Measurements from ENCODE around the gene UTP14C.
"Not testable (repeated sequence)": the region's sequence is repeated elsewhere in the genome, so short reads cannot be mapped to it uniquely, and the experiment has no call there.

Gene UTP14C

GRCh38 chr13:52016296-52016695, 8.2 kb upstream of the UTP14C start:
- H3K27ac ChIP-seq: no peak overlapping the region
- TF ChIP-seq, protein P1, sequence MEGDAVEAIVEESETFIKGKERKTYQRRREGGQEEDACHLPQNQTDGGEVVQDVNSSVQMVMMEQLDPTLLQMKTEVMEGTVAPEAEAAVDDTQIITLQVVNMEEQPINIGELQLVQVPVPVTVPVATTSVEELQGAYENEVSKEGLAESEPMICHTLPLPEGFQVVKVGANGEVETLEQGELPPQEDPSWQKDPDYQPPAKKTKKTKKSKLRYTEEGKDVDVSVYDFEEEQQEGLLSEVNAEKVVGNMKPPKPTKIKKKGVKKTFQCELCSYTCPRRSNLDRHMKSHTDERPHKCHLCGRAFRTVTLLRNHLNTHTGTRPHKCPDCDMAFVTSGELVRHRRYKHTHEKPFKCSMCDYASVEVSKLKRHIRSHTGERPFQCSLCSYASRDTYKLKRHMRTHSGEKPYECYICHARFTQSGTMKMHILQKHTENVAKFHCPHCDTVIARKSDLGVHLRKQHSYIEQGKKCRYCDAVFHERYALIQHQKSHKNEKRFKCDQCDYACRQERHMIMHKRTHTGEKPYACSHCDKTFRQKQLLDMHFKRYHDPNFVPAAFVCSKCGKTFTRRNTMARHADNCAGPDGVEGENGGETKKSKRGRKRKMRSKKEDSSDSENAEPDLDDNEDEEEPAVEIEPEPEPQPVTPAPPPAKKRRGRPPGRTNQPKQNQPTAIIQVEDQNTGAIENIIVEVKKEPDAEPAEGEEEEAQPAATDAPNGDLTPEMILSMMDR (conservative IDR thresholded peaks at IDR 0.05): no peak

GRCh38 chr13:52020191-52020590, 4.3 kb upstream of the UTP14C start:
- TF ChIP-seq, protein P1 (conservative IDR thresholded peaks at IDR 0.05): no peak
- no peak overlapping the region for H3K27ac ChIP-seq

- TF ChIP-seq, protein P1 (conservative IDR thresholded peaks at IDR 0.05): no peak
Measured at GRCh38 chr13:52022356-52022755, 2.1 kb upstream of the UTP14C start.

GRCh38 chr13:52025475-52026245, 1.2 kb downstream of the UTP14C start:
- TF ChIP-seq, protein P1 (conservative IDR thresholded peaks at IDR 0.05): no peak
- no peak overlapping the region for H3K27ac ChIP-seq

More at GRCh38 chr13:52022356-52022755, 2.1 kb upstream of the UTP14C start:
- H3K27ac ChIP-seq: no peak overlapping the region

DNA sequence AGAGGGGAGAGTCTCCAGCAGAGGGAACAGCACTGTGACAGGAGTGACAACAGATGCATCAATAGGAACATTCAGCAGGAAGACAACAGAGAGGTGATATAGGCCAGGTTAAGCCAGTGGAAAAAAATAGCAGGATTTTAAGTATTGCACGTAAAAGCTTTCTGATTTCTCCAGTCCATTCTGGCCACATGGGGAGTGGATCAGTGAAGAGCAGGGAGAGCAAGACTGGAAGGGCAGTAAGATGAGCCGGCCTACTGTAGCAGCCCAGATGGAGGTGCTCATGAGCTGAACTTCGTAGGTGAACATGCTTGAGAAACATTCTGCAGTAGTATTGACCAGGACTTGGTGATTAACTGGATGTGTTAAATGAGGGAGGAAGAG, 1.7 kb downstream of the UTP14C start:
- H3K27ac ChIP-seq: no peak overlapping the region
- TF ChIP-seq, protein P1 (conservative IDR thresholded peaks at IDR 0.05): no peak

DNA sequence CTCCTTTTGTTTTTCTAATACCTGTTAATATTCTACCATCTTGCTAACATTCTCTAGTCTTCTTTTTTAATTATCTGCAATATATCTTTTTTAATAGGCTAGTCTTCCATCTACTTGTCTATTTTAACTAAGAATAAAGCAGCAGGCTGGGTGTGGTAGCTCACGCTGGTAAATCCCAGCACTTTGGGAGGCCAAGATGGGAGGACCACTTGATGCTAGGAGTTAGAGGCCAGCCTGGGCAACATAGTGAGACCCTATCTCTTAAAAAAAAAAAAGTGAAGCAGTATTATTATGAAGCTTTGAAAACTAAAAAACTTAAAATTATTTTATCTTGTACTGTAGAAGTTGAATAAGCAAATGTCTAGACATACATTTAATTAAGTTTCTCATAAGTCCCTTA, 3.3 kb downstream of the UTP14C start:
- no peak overlapping the region for H3K27ac ChIP-seq
- TF ChIP-seq, protein P1 (conservative IDR thresholded peaks at IDR 0.05): no peak

DNA sequence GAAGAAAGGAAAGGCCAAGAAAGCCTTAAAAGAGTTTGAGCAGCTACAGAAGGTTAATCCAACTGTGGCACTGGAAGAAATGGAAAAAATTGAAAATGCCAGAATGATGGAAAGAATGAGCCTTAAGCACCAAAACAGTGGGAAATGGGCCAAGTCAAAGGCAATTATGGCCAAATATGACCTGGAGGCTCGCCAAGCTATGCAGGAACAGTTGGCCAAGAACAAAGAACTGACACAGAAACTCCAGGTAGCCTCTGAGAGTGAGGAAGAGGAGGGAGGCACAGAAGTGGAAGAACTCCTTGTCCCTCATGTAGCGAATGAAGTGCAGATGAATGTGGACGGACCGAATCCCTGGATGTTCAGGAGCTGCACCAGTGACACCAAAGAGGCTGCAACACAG, 5.1 kb downstream of the UTP14C start:
- H3K27ac ChIP-seq: no peak overlapping the region
- TF ChIP-seq, protein P1 (conservative IDR thresholded peaks at IDR 0.05): no peak

GRCh38 chr13:52030401-52030800, 5.9 kb downstream of the UTP14C start:
- H3K27ac ChIP-seq: not testable (repeated sequence)

All from VCaP (cell line).